ENCODE data around the gene SUPT4H1. TPM values are rescaled to one million over a fixed set of nuclear protein-coding genes. Genes with fewer than 3 reads are reported as not detected.

Gene SUPT4H1
- total RNA-seq, 1 experiment from 2014 or later = 109 TPM

- Histone ChIP-seq H4K91ac (ENCODE audit: insufficient read length, low read depth, low read length) (no peak overlapping the region), H4K8ac (replicated peaks; ENCODE audit: insufficient read length, low read depth, low read length) (no peak overlapping the region), H3K9me3 (ENCODE audit: control insufficient read depth, low read depth, low read length) (no peaks in the 10 kb centered on the region), H3K4me1 (ENCODE audit: insufficient read depth, low read length) (no peaks in the 10 kb centered on the region), H2BK20ac (ENCODE audit: low read depth, low read length, poor library complexity, severe bottlenecking) (no peak overlapping the region), H3K4ac (ENCODE audit: low read depth, low read length) (no peak overlapping the region), H3K79me2 (ENCODE audit: insufficient read depth, low read length) (no peaks in the 10 kb centered on the region), H3K9ac (ENCODE audit: extremely low read depth, insufficient read length, low read length) (no peak overlapping the region), H3K14ac (ENCODE audit: insufficient read depth, low read length) (no peak overlapping the region), H3K23ac (ENCODE audit: insufficient read length, low read depth, low read length) (no peak overlapping the region), H3T11ph (ENCODE audit: low read length) (no peak overlapping the region), H3K27me3 (ENCODE audit: insufficient read depth, low read length) (no peaks in the 10 kb centered on the region), H3K23me2 (ENCODE audit: insufficient read length, low read depth, low read length, poor library complexity, severe bottlenecking) (peaks cover 3% of the 10 kb centered on the region), H2BK12ac (ENCODE audit: insufficient read length, low read depth, low read length) (no peak overlapping the region), H2BK5ac (ENCODE audit: insufficient read length, low read length) (no peak overlapping the region), H3K18ac (ENCODE audit: insufficient read length, low read depth, low read length) (no peak overlapping the region), H2BK120ac (ENCODE audit: low read depth, low read length, poor library complexity, severe bottlenecking) (no peak overlapping the region), H2AFZ (ENCODE audit: low read length) (no peak overlapping the region), H4K5ac (ENCODE audit: insufficient read length, low read depth, low read length) (no peak overlapping the region), H3K79me1 (ENCODE audit: insufficient read depth, low read depth, low read length, poor library complexity, severe bottlenecking) (no peaks in the 10 kb centered on the region), H3K27ac (ENCODE audit: insufficient read length, low read depth, low read length) (no peak overlapping the region), H2BK15ac (ENCODE audit: low read depth, low read length) (no peak overlapping the region), H3K56ac (ENCODE audit: insufficient read length, low read depth, low read length) (no peak overlapping the region), H3K4me2 (ENCODE audit: insufficient read depth, insufficient read length, low read length) (no peak overlapping the region), H2AK5ac (ENCODE audit: insufficient read length, low read length) (no peak overlapping the region), H4K20me1 (ENCODE audit: control insufficient read depth, insufficient read depth, insufficient read length) (no peaks in the 10 kb centered on the region)
- Mint-ChIP-seq H3K36me3 (ENCODE audit: insufficient read depth in 1 of 3, low read depth in 3 of 3) (peaks cover 0 to 13% (median 2%) of the 10 kb centered on the region in 3 experiments; a peak in 5 of 7 replicates), H3K9me3 (no peaks in the 10 kb centered on the region), H3K4me3 (no peak overlapping the region), H3K27ac (no peak overlapping the region), H3K27me3 (ENCODE audit: low read depth) (peaks cover 29% of the 10 kb centered on the region), H3K4me1 (peaks cover 3 to 9% of the 10 kb centered on the region in 2 experiments; a peak in 3 of 4 replicates)
- no CpG with 5 or more reads among the region's 5 CpGs for WGBS (ENCODE audit: extremely low coverage, insufficient read length, low lambda C conversion rate)
- peak; percentile 83 for DNase-seq
- peak; percentile 81 for TF ChIP-seq CTCF (conservative IDR thresholded peaks at IDR 0.05)
Measured at GRCh38 chr17:58317421-58318064, 34.5 kb downstream of the SUPT4H1 start.

All from H9 (cell line).